Upper lobe of left lung (tissue), 4 donors: ENCODE data around the gene DUSP12.
A peak's percentile ranks its signal among the peaks of the same experiment; 100 is the strongest.

ENCODE experiments used
- EP300 ChIP-seq, 4 donors: sonication (generic); formaldehyde crosslinking; IDR thresholded peaks; one replicate each; pipeline ENCODE4 v1.5.1; 2017; ENCODE audit warnings: antibody characterized with exemption in 4 of 4, control low read depth in 2 of 4
- POLR2A ChIP-seq, 4 donors: fragments of 450-650 bp; IDR thresholded peaks; one replicate each; pipeline ENCODE4 v1.5.1; 2016 to 2017; ENCODE audit warnings: antibody characterized with exemption in 4 of 4, mild to moderate bottlenecking in 2 of 4
- POLR2AphosphoS5 ChIP-seq, 2 donors: sonication (generic); formaldehyde crosslinking; IDR thresholded peaks; one replicate each; pipeline ENCODE4 v1.5.1; 2017; ENCODE audit warnings: antibody characterized with exemption in 2 of 2
- TF ChIP-seq, protein P1 (sequence below), 6 experiments: fragments of 450-650 bp in 4 of 6; fragments of 200-600 bp in 2 of 6; sonication (generic) in 2 of 6; IDR thresholded peaks; one replicate each; pipeline ENCODE4 v1.5.1; 2016 to 2019; ENCODE audit warnings: antibody characterized with exemption in 6 of 6

DNA sequence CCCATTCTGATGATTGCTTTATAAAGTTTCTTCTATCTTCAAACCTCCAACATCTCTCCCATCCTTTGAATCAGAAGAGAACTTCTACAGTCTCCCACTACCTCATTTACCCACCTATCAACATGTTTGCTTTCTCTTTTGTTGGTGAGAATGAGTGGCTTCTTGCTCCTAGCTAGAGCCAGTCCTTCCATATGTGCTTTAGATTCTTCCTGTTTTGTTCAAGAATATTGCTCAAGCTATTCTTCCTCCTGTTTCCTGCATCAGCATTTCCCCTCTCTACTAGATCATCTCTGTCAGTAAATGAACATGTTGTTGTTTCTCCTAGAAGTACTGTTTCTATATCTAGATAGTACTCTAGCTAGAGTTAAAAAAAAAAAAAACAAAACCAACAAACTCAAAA lies 22.8 kb downstream of the DUSP12 start:
- TF ChIP-seq, protein P1, sequence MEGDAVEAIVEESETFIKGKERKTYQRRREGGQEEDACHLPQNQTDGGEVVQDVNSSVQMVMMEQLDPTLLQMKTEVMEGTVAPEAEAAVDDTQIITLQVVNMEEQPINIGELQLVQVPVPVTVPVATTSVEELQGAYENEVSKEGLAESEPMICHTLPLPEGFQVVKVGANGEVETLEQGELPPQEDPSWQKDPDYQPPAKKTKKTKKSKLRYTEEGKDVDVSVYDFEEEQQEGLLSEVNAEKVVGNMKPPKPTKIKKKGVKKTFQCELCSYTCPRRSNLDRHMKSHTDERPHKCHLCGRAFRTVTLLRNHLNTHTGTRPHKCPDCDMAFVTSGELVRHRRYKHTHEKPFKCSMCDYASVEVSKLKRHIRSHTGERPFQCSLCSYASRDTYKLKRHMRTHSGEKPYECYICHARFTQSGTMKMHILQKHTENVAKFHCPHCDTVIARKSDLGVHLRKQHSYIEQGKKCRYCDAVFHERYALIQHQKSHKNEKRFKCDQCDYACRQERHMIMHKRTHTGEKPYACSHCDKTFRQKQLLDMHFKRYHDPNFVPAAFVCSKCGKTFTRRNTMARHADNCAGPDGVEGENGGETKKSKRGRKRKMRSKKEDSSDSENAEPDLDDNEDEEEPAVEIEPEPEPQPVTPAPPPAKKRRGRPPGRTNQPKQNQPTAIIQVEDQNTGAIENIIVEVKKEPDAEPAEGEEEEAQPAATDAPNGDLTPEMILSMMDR (IDR thresholded peaks at IDR 0.05) = no peak
- TF ChIP-seq POLR2A (IDR thresholded peaks at IDR 0.05) (peak in 1 of 4 donors; percentile 35), POLR2AphosphoS5 (IDR thresholded peaks at IDR 0.05) (no peak), EP300 (IDR thresholded peaks at IDR 0.05) (no peak)
